HG03045 (cell line): ENCODE data around the gene ADARB2.
A peak's percentile ranks its signal among the peaks of the same experiment; 100 is the strongest.

Experiments
- ATAC-seq: cut with Tn5 transposase; IDR thresholded peaks from one replicate; pipeline ENCODE4 v1.9.1; 2021; ENCODE audit warnings: mild to moderate bottlenecking, moderate library complexity; ENCODE audit not compliant: unreplicated experiment

Gene ADARB2

GRCh38 chr10:1509011-1509530, 228.3 kb downstream of the ADARB2 start:
- no peak for ATAC-seq

GRCh38 chr10:1508096-1508495, 229.2 kb downstream of the ADARB2 start:
- ATAC-seq, result no peak

- ATAC-seq, result no peak
Observed at GRCh38 chr10:1507436-1507835, 229.9 kb downstream of the ADARB2 start.

GRCh38 chr10:1504940-1505339, 232.4 kb downstream of the ADARB2 start:
- no peak for ATAC-seq

- no peak for ATAC-seq
Observed at GRCh38 chr10:1504286-1504685, 233.0 kb downstream of the ADARB2 start.

GRCh38 chr10:1502451-1502850, 234.9 kb downstream of the ADARB2 start:
- no peak for ATAC-seq

- no peak for ATAC-seq
Observed at GRCh38 chr10:1499359-1499957, 237.9 kb downstream of the ADARB2 start.

- no peak for ATAC-seq
Observed at GRCh38 chr10:1498746-1499358, 238.5 kb downstream of the ADARB2 start.

- ATAC-seq, result no peak
Observed at GRCh38 chr10:1495915-1496517, 241.3 kb downstream of the ADARB2 start.

- no peak for ATAC-seq
Observed at GRCh38 chr10:1492641-1493040, 244.7 kb downstream of the ADARB2 start.

- ATAC-seq, result no peak
Observed at GRCh38 chr10:1491901-1492300, 245.4 kb downstream of the ADARB2 start.

GRCh38 chr10:1489801-1490200, 247.5 kb downstream of the ADARB2 start:
- no peak for ATAC-seq

GRCh38 chr10:1488970-1489548, 248.3 kb downstream of the ADARB2 start:
- ATAC-seq, result peak; percentile 97

GRCh38 chr10:1486841-1487687, 250.3 kb downstream of the ADARB2 start:
- no peak for ATAC-seq

- ATAC-seq, result no peak
Observed at GRCh38 chr10:1485357-1485756, 252.0 kb downstream of the ADARB2 start.

- no peak for ATAC-seq
Observed at GRCh38 chr10:1483826-1484225, 253.5 kb downstream of the ADARB2 start.

- no peak for ATAC-seq
Observed at GRCh38 chr10:1483246-1483645, 254.1 kb downstream of the ADARB2 start.

GRCh38 chr10:1477578-1477977, 259.7 kb downstream of the ADARB2 start:
- no peak for ATAC-seq

- no peak for ATAC-seq
Observed at GRCh38 chr10:1476455-1476803, 260.9 kb downstream of the ADARB2 start.

- ATAC-seq, result no peak
Observed at GRCh38 chr10:1475771-1476454, 261.4 kb downstream of the ADARB2 start.
